Endothelial cell of umbilical vein (primary cell): ENCODE measurements around the gene MBTPS1. TPM values are rescaled to one million over a fixed set of nuclear protein-coding genes. Genes with fewer than 3 reads are reported as not detected.

Experiments
- BruUV-seq: library from RNA; stranded (reverse); fragments of 400-500 nt; replicated peaks from 2 replicates; lab custom pipeline; 2021; lab: Mats Ljungman, UMichigan
- CTCF ChIA-PET: fragments of 300-600, 350-600 bp; sonication (Branson Sonifier 250); formaldehyde crosslinking; loops from one replicate; lab custom pipeline; 2021; ENCODE audit warnings: antibody characterized with exemption, inconsistent platforms; lab: Charles Lee
- POLR2A ChIA-PET: fragments of 300-600, 350-600 bp; sonication (Branson Sonifier 250); formaldehyde crosslinking; loops from one replicate; lab custom pipeline; 2021; ENCODE audit warnings: antibody characterized with exemption, inconsistent platforms; lab: Charles Lee
- DNase-seq: peaks from one replicate; pipeline ENCODE4 v3.0.0-alpha.2; 2011; ENCODE audit warnings: low read depth, low spot score
- FAIRE-seq: peaks from 2 replicates; lab custom pipeline; 2011; peaks lifted over from hg19 to GRCh38; lab: Jason Lieb, UNC
- H2AFZ ChIP-seq: 2 replicates; pipeline ENCODE4 v1.6.0; 2012; ENCODE audit warnings: low read depth, low read length, control low read depth, inconsistent platforms
- H3K27ac ChIP-seq: 2 replicates; pipeline ENCODE4 v1.5.1; 2011; ENCODE audit warnings: low read depth, mild to moderate bottlenecking, control low read depth, low read length, moderate library complexity; ENCODE audit not compliant: insufficient read depth
- H3K27me3 ChIP-seq, 2 experiments: 2 replicates each; pipeline versions ENCODE4 v1.6.0 to v1.6.1; 2011; ENCODE audit warnings: low read length in 2 of 2, mixed read lengths in 1 of 2; ENCODE audit not compliant: control insufficient read depth in 2 of 2, insufficient read depth in 2 of 2
- H3K36me3 ChIP-seq, 2 experiments: 2 replicates in 1 of 2; 3 replicates in 1 of 2; pipeline ENCODE4 v1.5.1; 2011; ENCODE audit warnings: low read length in 2 of 2, mild to moderate bottlenecking in 1 of 2, moderate library complexity in 1 of 2; ENCODE audit not compliant: control insufficient read depth in 2 of 2, insufficient read depth in 2 of 2; ENCODE audit errors: extremely low read depth in 1 of 2
- H3K4me1 ChIP-seq: 3 replicates; pipeline ENCODE4 v1.5.1; 2011; ENCODE audit warnings: mild to moderate bottlenecking, low read length; ENCODE audit not compliant: control insufficient read depth, insufficient read depth; ENCODE audit errors: extremely low read depth
- H3K4me2 ChIP-seq: 2 replicates; pipeline ENCODE4 v1.6.1; 2011; ENCODE audit warnings: low read length, control low read depth, mixed read lengths; ENCODE audit not compliant: insufficient read depth
- H3K4me3 ChIP-seq, 3 experiments: fragments of 200-600 bp in 1 of 3; sonication (generic), shearing (Covaris generic) in 1 of 3; replicated peaks in 1 of 3; 2 replicates each; pipeline ENCODE4 v1.5.1; 2011 to 2016; ENCODE audit warnings: control low read depth in 3 of 3, low read length in 3 of 3, mild to moderate bottlenecking in 2 of 3, inconsistent platforms in 1 of 3, low read depth in 1 of 3, moderate library complexity in 1 of 3; ENCODE audit not compliant: insufficient read depth in 1 of 3
- H3K79me2 ChIP-seq: 2 replicates; pipeline ENCODE4 v1.6.0; 2012; ENCODE audit warnings: low read length, inconsistent platforms; ENCODE audit not compliant: control insufficient read depth, insufficient read depth
- H3K9ac ChIP-seq: replicated peaks from 2 replicates; pipeline ENCODE3; 2011; ENCODE audit warnings: low read length, control low read depth; ENCODE audit not compliant: insufficient read depth; ENCODE audit errors: extremely low read depth
- H3K9me1 ChIP-seq: replicated peaks from 3 replicates; pipeline ENCODE4 v1.6.0; 2011; ENCODE audit warnings: mild to moderate bottlenecking, low read length; ENCODE audit not compliant: control insufficient read depth, insufficient read depth; ENCODE audit errors: extremely low read depth
- H3K9me3 ChIP-seq: replicated peaks from 2 replicates; pipeline ENCODE4 v1.5.1; 2012; ENCODE audit warnings: low read length, inconsistent platforms; ENCODE audit not compliant: control insufficient read depth, insufficient read depth
- H4K20me1 ChIP-seq: replicated peaks from 2 replicates; pipeline ENCODE3; 2011; ENCODE audit warnings: mild to moderate bottlenecking, low read length; ENCODE audit not compliant: control insufficient read depth, insufficient read depth; ENCODE audit errors: extremely low read depth
- EZH2 ChIP-seq: IDR thresholded peaks from 2 replicates; pipeline ENCODE4 v1.6.1; 2012; ENCODE audit warnings: borderline replicate concordance, low read depth, mild to moderate bottlenecking, moderate library complexity, low read length, inconsistent platforms; ENCODE audit not compliant: severe bottlenecking
- FOS ChIP-seq: IDR thresholded peaks from 2 replicates; pipeline ENCODE4 v1.6.1; 2011; ENCODE audit warnings: mild to moderate bottlenecking, low read length, moderate library complexity, borderline replicate concordance; ENCODE audit not compliant: insufficient read depth
- GATA2 ChIP-seq: IDR thresholded peaks from 2 replicates; pipeline ENCODE4 v1.7.0; 2011; ENCODE audit warnings: low read depth, mild to moderate bottlenecking, moderate library complexity, mixed read lengths, low read length; ENCODE audit not compliant: insufficient read length, insufficient read depth
- JUN ChIP-seq: IDR thresholded peaks from 2 replicates; pipeline ENCODE4 v1.6.1; 2011; ENCODE audit warnings: borderline replicate concordance, low read depth; ENCODE audit not compliant: insufficient read length, insufficient read depth
- MAX ChIP-seq: IDR thresholded peaks from 2 replicates; pipeline ENCODE4 v1.6.1; 2011; ENCODE audit not compliant: insufficient read depth, insufficient read length
- MYC ChIP-seq: IDR thresholded peaks from one replicate; pipeline ENCODE4 v1.6.1; 2011; ENCODE audit warnings: mild to moderate bottlenecking, low read depth, low read length
- POLR2A ChIP-seq: IDR thresholded peaks from 2 replicates; pipeline ENCODE4 v1.6.1; 2012; ENCODE audit warnings: low read depth, mild to moderate bottlenecking, control low read depth, low read length
- POLR2AphosphoS5 ChIP-seq: IDR thresholded peaks from 2 replicates; pipeline ENCODE4 v1.6.1; 2012; ENCODE audit warnings: low read depth, mild to moderate bottlenecking, control low read depth, low read length, moderate library complexity; ENCODE audit not compliant: insufficient read depth
- dilution Hi-C: fragments of 300-500 bp; cut with MboI; formaldehyde crosslinking; loops from one replicate; pipeline ENCODE4 v1.15.0; 2019; ENCODE audit warnings: low sequenced_read_pairs; ENCODE audit not compliant: extremely low pct_ligation_motif_present
- intact Hi-C: fragments of 100-400 bp; cut with micrococcal nuclease; formaldehyde crosslinking; loops from one replicate; pipeline ENCODE4 v1.10.0; 2022
- polyA plus RNA-seq, 4 experiments: library from polyadenylated mRNA; depleted of rRNA in 3 of 4; stranded (reverse) in 3 of 4; unstranded in 1 of 4; fragments of >200 nt; gene quantifications; 2 replicates each; pipeline versions ENCODE4 v1.2.1 to v1.2.3, GENCODE V29; 2011 to 2012; ENCODE audit warnings: missing spikeins in 1 of 4
- total RNA-seq: library from RNA; stranded (reverse); gene quantifications from 2 replicates; pipeline ENCODE4 v1.2.3, GENCODE V29; 2021
- TF ChIP-seq, protein P1 (sequence below), 2 donors: IDR thresholded peaks; 1 replicate in 1 of 2; 2 replicates in 1 of 2; pipeline ENCODE4 v1.5.1; 2011; ENCODE audit warnings: low read length in 2 of 2, mild to moderate bottlenecking in 2 of 2, moderate library complexity in 2 of 2, control low read depth in 1 of 2, inconsistent platforms in 1 of 2, low read depth in 1 of 2; ENCODE audit not compliant: insufficient read depth in 1 of 2; ENCODE audit errors: extremely low read depth in 1 of 2

MBTPS1 gene
- total and polyA plus RNA-seq, 2 donors (not counting 3 experiments of a cell fraction or from before 2014, with no cell fraction given): 82.3 to 99.6 TPM

- dilution Hi-C loops: no loop called here
- CTCF ChIA-PET: interaction anchor here (1.0 to 1.4 kb wide), 3 partner anchors 13 to 64 kb away, joined by 3 to 4 read pairs (median 3); no protein-coding TSS in a partner anchor
Observed at GRCh38 chr16:84042308-84042878, 74.3 kb downstream of the MBTPS1 start, which contains the start of gene SLC38A8. TSS of gene SLC38A8 (minus strand) at chr16:84042795. CDS start at chr16:84042157, 638 bp downstream.

DNA sequence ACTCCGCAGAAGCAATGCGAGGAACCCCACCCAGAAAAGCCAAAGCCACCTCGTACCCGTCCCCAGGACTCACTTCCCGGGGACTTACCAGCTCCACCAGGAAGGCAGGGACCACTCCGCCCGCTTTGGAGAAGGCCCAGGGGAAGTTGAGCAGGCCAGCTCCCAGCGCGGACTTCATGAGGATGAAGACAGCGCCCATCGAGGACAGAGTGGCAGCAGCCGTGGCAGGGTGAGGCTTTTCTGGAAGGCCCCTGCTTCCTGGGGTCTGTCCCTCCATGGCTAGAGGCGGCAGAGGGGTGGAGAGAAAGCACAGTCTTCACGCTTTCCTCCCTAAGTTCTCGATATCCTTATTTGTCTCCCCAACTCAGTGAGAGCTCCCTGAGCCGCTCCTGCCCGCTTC lies 74.9 kb downstream of the MBTPS1 start:
- no peak overlapping the region for H3K27ac ChIP-seq
- H4K20me1 ChIP-seq: no peaks in the 10 kb centered on the region
- dilution Hi-C loops (no loop called here), intact Hi-C loops (loop anchor here (5.0 kb wide), 1 partner anchor 85 kb away; no protein-coding TSS in a partner anchor)
- H3K9me1 ChIP-seq: no peaks in the 10 kb centered on the region
- H2AFZ ChIP-seq: no peak overlapping the region
- H3K27me3 ChIP-seq: peaks cover 0 to 4% of the 10 kb centered on the region in 2 experiments
- CTCF ChIA-PET: interaction anchor here (1.0 to 1.4 kb wide), 3 partner anchors 14 to 64 kb away, joined by 3 to 4 read pairs (median 3); no protein-coding TSS in a partner anchor
- FAIRE-seq (no peak), DNase-seq (no peak)
- TF ChIP-seq POLR2A (no peak), FOS (no peak), POLR2AphosphoS5 (no peak), JUN (no peak), MAX (no peak), GATA2 (no peak), MYC (no peak), EZH2 (no peak)
- TF ChIP-seq, protein P1, sequence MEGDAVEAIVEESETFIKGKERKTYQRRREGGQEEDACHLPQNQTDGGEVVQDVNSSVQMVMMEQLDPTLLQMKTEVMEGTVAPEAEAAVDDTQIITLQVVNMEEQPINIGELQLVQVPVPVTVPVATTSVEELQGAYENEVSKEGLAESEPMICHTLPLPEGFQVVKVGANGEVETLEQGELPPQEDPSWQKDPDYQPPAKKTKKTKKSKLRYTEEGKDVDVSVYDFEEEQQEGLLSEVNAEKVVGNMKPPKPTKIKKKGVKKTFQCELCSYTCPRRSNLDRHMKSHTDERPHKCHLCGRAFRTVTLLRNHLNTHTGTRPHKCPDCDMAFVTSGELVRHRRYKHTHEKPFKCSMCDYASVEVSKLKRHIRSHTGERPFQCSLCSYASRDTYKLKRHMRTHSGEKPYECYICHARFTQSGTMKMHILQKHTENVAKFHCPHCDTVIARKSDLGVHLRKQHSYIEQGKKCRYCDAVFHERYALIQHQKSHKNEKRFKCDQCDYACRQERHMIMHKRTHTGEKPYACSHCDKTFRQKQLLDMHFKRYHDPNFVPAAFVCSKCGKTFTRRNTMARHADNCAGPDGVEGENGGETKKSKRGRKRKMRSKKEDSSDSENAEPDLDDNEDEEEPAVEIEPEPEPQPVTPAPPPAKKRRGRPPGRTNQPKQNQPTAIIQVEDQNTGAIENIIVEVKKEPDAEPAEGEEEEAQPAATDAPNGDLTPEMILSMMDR (IDR thresholded peaks at IDR 0.05; ENCODE audit: extremely low read depth in 1 of 2, insufficient read depth in 1 of 2, low read depth in 1 of 2, low read length in 2 of 2): no peak
- no peaks in the 10 kb centered on the region for H3K36me3 ChIP-seq
- POLR2A ChIA-PET: no interaction called here
- no peak overlapping the region for H3K4me3 ChIP-seq
- no TSS peak for BruUV-seq
- no peaks in the 10 kb centered on the region for H3K9me3 ChIP-seq
- H3K9ac ChIP-seq: no peak overlapping the region
- H3K4me1 ChIP-seq: no peaks in the 10 kb centered on the region
- H3K4me2 ChIP-seq: no peak overlapping the region
- no peaks in the 10 kb centered on the region for H3K79me2 ChIP-seq

More at GRCh38 chr16:84042308-84042878, 74.3 kb downstream of the MBTPS1 start, which contains the start of gene SLC38A8:
- no peaks in the 10 kb centered on the region for H3K79me2 ChIP-seq
- POLR2A ChIA-PET: no interaction called here
- no peaks in the 10 kb centered on the region for H3K9me3 ChIP-seq
- H4K20me1 ChIP-seq: no peaks in the 10 kb centered on the region
- no TSS peak for BruUV-seq
- no peak within 1 kb of the TSS for H3K4me2 ChIP-seq
- no peak for TF ChIP-seq GATA2
- TF ChIP-seq MAX: no peak
- H3K4me3 ChIP-seq: no peak within 1 kb of the TSS
- DNase-seq: no peak
- intact Hi-C loops: loop anchor here (5.0 kb wide), 1 partner anchor 85 kb away; no protein-coding TSS in a partner anchor
- H3K9me1 ChIP-seq: no peaks in the 10 kb centered on the region
- no peaks in the 10 kb centered on the region for H3K36me3 ChIP-seq
- no peaks in the 10 kb centered on the region for H3K4me1 ChIP-seq
- FAIRE-seq: no peak
- no peak within 1 kb of the TSS for H2AFZ ChIP-seq
- no peak within 1 kb of the TSS for H3K27ac ChIP-seq
- H3K9ac ChIP-seq: no peak within 1 kb of the TSS
- H3K27me3 ChIP-seq: peaks cover 0 to 4% of the 10 kb centered on the region in 2 experiments
